Sigmoid colon (tissue), 7 donors: ENCODE results near the gene TPRA1. TPM values are rescaled to one million over a fixed set of nuclear protein-coding genes. Genes with fewer than 3 reads are reported as not detected.

Source experiments
- DNase-seq: peaks from one replicate; pipeline ENCODE4 v3.0.0-alpha.2; 2019
- H3K27ac ChIP-seq, 4 donors: fragments of 200-600 bp; sonication (generic); one replicate each; pipeline ENCODE4 v1.5.1; 2016 to 2019; ENCODE audit warnings: mild to moderate bottlenecking in 1 of 4
- H3K27me3 ChIP-seq, 3 donors: fragments of 200-600 bp; sonication (generic); one replicate each; pipeline ENCODE4 v1.5.1; 2019; ENCODE audit warnings: mild to moderate bottlenecking in 1 of 3
- H3K36me3 ChIP-seq, 4 donors: fragments of 200-600 bp; sonication (generic); one replicate each; pipeline ENCODE4 v1.5.1; 2016 to 2019
- H3K4me1 ChIP-seq, 4 donors: fragments of 200-600 bp; sonication (generic); one replicate each; pipeline ENCODE4 v1.5.1; 2017 to 2019
- H3K4me3 ChIP-seq, 4 donors: fragments of 200-600 bp; sonication (generic); one replicate each; pipeline ENCODE4 v1.5.1; 2017 to 2019; ENCODE audit warnings: mild to moderate bottlenecking in 2 of 4, moderate library complexity in 1 of 4
- H3K9me3 ChIP-seq, 4 donors: fragments of 200-600 bp in 3 of 4; sonication (generic) in 3 of 4; one replicate each; pipeline versions ENCODE4 v1.5.1 to v1.6.1; 2013 to 2019
- EP300 ChIP-seq, 4 donors: sonication (generic); formaldehyde crosslinking; IDR thresholded peaks; one replicate each; pipeline ENCODE4 v1.6.1; 2017; ENCODE audit warnings: antibody characterized with exemption in 4 of 4
- POLR2A ChIP-seq, 2 donors: fragments of 450-650 bp; IDR thresholded peaks; one replicate each; pipeline ENCODE4 v1.6.1; 2016; ENCODE audit warnings: antibody characterized with exemption in 2 of 2, mild to moderate bottlenecking in 2 of 2, moderate library complexity in 2 of 2
- POLR2AphosphoS5 ChIP-seq, 4 donors: sonication (generic); formaldehyde crosslinking; IDR thresholded peaks; one replicate each; pipeline ENCODE4 v1.6.1; 2017; ENCODE audit warnings: antibody characterized with exemption in 4 of 4
- WGBS, 2 donors: extraction: QIAGEN DNeasy Blood & Tissue Kit; methylation state at CpG; one replicate each; pipeline ENCODE4 v1.1.7; 2013; 5-methylcytosine and 5-hydroxymethylcytosine counted together
- intact Hi-C: fragments of 100-400 bp; cut with DNase I; formaldehyde crosslinking; loops from one replicate; pipeline ENCODE4 v1.15.1; 2023
- polyA plus RNA-seq, 3 donors: library from polyadenylated mRNA; stranded (reverse); fragments of 200-250 nt; gene quantifications; one replicate each; pipeline ENCODE4 v1.2.3, GENCODE V29; 2013
- total RNA-seq, 4 donors: library from RNA; depleted of rRNA; stranded (reverse); fragments of >200 nt; gene quantifications; one replicate each; pipeline ENCODE4 v1.1.0, GENCODE V29; 2016
- TF ChIP-seq, protein P1 (sequence below), 4 experiments: fragments of 450-650 bp in 3 of 4; fragments of 200-600 bp in 1 of 4; IDR thresholded peaks; one replicate each; pipeline ENCODE4 v1.5.1; 2016 to 2019; ENCODE audit warnings: antibody characterized with exemption in 4 of 4, mild to moderate bottlenecking in 3 of 4, moderate library complexity in 2 of 4
- donor health status: healthy with polysubstance abuse.
- donor health status: Bipolar disorder and iron deficiency.
- donor health status: healthy.

TPRA1 gene
- total and polyA plus RNA-seq, 7 donors = 7.2 to 33.2 (median 28.5) TPM

DNA sequence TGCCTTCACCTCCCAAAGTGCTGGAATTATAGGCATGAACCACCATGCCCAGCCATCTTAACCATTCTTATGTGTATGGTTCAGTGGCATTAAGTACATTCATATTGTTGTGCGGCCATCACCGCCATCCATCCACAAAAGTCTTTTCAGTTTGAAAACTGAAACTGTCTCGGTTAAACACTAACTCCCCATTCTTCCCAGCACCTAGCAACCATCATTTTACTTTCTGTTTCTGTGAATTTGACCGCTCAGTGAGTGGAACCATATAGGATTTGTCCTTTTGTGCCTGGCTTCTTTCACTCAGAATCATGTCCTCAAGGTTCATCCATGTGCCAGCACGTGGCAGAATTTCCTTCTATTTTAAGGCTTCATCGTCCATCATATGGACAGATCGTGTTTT is 13.5 kb upstream of the TPRA1 start:
- Histone ChIP-seq H3K9me3 (no peaks in the 10 kb centered on the region), H3K36me3 (peaks cover 0 to 34% (median 0%) of the 10 kb centered on the region in 4 donors), H3K4me1 (peaks cover 0 to 1% (median under 1%) of the 10 kb centered on the region in 4 donors), H3K27ac (no peak overlapping the region), H3K27me3 (no peaks in the 10 kb centered on the region), H3K4me3 (no peak overlapping the region)
- WGBS, 2 donors = 90 to 94% methylated on average over 7 of the region's 7 CpGs
- no peak for DNase-seq
- TF ChIP-seq, protein P1, sequence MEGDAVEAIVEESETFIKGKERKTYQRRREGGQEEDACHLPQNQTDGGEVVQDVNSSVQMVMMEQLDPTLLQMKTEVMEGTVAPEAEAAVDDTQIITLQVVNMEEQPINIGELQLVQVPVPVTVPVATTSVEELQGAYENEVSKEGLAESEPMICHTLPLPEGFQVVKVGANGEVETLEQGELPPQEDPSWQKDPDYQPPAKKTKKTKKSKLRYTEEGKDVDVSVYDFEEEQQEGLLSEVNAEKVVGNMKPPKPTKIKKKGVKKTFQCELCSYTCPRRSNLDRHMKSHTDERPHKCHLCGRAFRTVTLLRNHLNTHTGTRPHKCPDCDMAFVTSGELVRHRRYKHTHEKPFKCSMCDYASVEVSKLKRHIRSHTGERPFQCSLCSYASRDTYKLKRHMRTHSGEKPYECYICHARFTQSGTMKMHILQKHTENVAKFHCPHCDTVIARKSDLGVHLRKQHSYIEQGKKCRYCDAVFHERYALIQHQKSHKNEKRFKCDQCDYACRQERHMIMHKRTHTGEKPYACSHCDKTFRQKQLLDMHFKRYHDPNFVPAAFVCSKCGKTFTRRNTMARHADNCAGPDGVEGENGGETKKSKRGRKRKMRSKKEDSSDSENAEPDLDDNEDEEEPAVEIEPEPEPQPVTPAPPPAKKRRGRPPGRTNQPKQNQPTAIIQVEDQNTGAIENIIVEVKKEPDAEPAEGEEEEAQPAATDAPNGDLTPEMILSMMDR (IDR thresholded peaks at IDR 0.05) = no peak
- TF ChIP-seq EP300 (IDR thresholded peaks at IDR 0.05) (no peak), POLR2AphosphoS5 (IDR thresholded peaks at IDR 0.05) (no peak), POLR2A (IDR thresholded peaks at IDR 0.05) (no peak)
- intact Hi-C loops = no loop called here

DNA sequence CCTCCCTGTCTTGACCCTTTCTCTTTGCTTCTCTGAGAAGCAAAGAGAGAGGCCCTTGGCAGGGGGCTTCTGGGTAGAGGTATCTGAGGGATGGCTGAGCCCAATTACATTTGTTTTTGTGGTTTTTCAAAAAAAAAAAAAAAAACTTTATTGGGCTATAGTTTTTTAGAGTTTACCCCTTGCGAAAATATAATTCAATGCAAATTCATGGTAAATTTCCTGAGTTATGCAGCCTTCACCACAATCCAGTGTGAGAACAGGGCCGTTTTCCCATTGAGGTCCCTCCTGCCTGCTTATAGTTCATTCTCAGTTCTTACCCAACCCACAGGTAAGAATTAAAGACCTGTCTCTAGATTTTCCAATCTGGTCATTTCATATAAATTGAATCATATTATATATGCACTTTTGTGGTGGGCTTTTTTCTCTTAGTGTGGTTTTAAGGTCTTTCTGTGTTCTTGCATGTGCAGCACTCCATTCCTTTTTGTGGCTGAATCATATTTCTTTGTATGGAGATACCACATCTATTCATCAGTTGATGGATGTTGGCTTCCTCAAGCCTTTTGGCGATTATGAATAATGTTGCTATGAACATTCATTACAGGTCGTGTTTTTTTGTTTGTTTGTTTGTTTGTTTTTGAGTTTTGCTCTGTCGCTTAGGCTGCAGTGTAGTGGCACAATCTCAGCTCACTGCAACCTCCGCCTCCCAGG is 10.4 kb upstream of the TPRA1 start:
- peaks cover 0 to 8% (median 0%) of the 10 kb centered on the region in 4 donors for H3K36me3 ChIP-seq
- no peak overlapping the region for H3K27ac ChIP-seq
- no peak overlapping the region for H3K4me3 ChIP-seq
- TF ChIP-seq POLR2A (IDR thresholded peaks at IDR 0.05) (no peak), POLR2AphosphoS5 (IDR thresholded peaks at IDR 0.05) (no peak), EP300 (IDR thresholded peaks at IDR 0.05) (no peak)
- TF ChIP-seq, protein P1 (IDR thresholded peaks at IDR 0.05) = no peak
- peaks cover 0 to 16% (median 11%) of the 10 kb centered on the region in 4 donors for H3K4me1 ChIP-seq
- WGBS, 2 donors = 83 to 86% methylated on average over 6 of the region's 6 CpGs
- intact Hi-C loops = no loop called here
- no peak for DNase-seq
- H3K9me3 ChIP-seq = no peaks in the 10 kb centered on the region
- H3K27me3 ChIP-seq = no peaks in the 10 kb centered on the region

DNA sequence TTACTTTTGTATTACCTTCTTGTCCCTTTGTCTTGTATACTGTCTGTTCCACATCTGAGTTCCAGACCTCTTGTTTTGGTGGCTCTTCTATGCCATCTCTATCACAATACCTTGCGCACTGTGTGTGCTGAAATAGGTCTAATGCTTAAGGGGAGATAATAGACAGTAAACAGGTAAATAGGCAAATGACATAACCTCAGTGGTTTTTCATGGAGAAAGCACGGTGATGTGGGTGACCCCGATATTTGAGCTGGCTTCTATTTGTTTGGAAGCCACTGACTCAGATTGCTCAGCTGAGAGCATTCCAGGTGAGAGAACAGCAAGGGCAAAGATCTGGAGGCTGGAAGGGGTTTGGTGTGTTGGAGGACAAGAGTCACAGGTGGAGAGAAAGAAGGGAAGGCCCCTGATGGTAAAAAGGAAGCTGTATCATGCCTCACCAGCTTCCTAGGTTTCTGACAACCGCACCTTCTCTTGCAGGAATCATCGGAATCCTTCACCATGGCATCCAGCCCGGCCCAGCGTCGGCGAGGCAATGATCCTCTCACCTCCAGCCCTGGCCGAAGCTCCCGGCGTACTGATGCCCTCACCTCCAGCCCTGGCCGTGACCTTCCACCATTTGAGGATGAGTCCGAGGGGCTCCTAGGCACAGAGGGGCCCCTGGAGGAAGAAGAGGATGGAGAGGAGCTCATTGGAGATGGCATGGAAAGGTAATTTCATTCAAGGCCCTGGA is 8.5 kb upstream of the TPRA1 start:
- Histone ChIP-seq H3K9me3 (no peaks in the 10 kb centered on the region), H3K4me3 (peak overlapping the region in 3 of 4 donors; percentile 53 to 63 (median 60)), H3K27ac (peak overlapping the region; percentile 59 to 79 (median 69)), H3K27me3 (no peaks in the 10 kb centered on the region), H3K36me3 (no peaks in the 10 kb centered on the region), H3K4me1 (peaks cover 0 to 16% (median 11%) of the 10 kb centered on the region in 4 donors)
- DNase-seq = no peak
- 28 to 60% methylated on average over 14 of the region's 14 CpGs for WGBS, 2 donors
- intact Hi-C loops = loop anchor here (5.0 kb wide), 2 partner anchors 73 to 223 kb away; partner anchors contain the start of genes ABTB1 and MGLL
- no peak for TF ChIP-seq POLR2A (IDR thresholded peaks at IDR 0.05)

DNA sequence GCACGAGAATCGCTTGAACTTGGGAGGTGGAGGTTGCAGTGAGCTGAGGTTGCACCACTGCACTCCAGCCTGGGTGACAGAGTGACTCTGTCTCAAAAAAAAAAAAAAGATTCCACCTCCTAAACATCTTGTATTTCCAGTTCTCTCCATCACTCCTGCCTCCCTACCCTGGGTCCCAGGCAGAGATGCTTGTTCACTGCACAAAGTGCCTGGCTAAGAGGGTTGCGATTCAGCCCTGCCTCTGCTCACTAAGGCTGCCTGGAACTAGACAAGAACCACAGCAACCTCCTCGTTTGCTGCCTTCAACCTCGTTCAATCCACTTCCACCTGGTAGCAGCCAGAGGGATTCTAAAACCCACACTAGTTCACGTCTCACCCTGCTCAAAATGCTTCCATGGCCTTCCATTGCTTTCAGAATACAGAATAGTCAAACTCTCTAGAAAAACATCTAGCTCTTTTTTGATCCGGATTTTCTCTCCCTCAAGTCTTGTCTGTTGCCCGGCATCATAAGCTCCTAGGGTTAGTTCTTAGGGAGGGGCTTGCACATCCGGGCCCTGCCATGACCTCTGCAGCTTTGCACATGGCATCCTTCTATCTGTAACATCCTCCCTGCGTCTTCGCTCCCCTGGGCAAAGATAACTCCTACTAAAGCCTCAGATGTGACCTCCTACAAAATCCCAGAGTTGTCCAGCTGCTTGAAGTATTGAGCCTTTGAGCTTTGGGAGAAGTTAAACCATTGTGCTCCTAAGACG is 6.7 kb upstream of the TPRA1 start:
- peak overlapping the region in 1 of 4 donors; percentile 63 for H3K4me3 ChIP-seq
- no peaks in the 10 kb centered on the region for H3K36me3 ChIP-seq
- TF ChIP-seq, protein P1 (IDR thresholded peaks at IDR 0.05) = no peak
- TF ChIP-seq EP300 (IDR thresholded peaks at IDR 0.05) = no peak
- TF ChIP-seq POLR2AphosphoS5 (IDR thresholded peaks at IDR 0.05) = no peak
- TF ChIP-seq POLR2A (IDR thresholded peaks at IDR 0.05) = no peak
- intact Hi-C loops = loop anchor here (5.0 kb wide), 2 partner anchors 75 to 225 kb away; partner anchors contain the start of genes ABTB1 and MGLL
- H3K27me3 ChIP-seq = no peaks in the 10 kb centered on the region
- 84 to 86% methylated on average over 12 of the region's 12 CpGs for WGBS, 2 donors
- H3K9me3 ChIP-seq = no peaks in the 10 kb centered on the region
- DNase-seq = no peak
- peaks cover 0 to 16% (median 11%) of the 10 kb centered on the region in 4 donors for H3K4me1 ChIP-seq
- H3K27ac ChIP-seq = no peak overlapping the region
